ENCODE measurements around the gene GJA3. TPM values are rescaled to one million over a fixed set of nuclear protein-coding genes. Genes with fewer than 3 reads are reported as not detected.
A peak's percentile ranks its signal among the peaks of the same experiment; 100 is the strongest.

GJA3 gene
- total RNA-seq, 1 experiment from 2014 or later = 3.3 TPM

DNA sequence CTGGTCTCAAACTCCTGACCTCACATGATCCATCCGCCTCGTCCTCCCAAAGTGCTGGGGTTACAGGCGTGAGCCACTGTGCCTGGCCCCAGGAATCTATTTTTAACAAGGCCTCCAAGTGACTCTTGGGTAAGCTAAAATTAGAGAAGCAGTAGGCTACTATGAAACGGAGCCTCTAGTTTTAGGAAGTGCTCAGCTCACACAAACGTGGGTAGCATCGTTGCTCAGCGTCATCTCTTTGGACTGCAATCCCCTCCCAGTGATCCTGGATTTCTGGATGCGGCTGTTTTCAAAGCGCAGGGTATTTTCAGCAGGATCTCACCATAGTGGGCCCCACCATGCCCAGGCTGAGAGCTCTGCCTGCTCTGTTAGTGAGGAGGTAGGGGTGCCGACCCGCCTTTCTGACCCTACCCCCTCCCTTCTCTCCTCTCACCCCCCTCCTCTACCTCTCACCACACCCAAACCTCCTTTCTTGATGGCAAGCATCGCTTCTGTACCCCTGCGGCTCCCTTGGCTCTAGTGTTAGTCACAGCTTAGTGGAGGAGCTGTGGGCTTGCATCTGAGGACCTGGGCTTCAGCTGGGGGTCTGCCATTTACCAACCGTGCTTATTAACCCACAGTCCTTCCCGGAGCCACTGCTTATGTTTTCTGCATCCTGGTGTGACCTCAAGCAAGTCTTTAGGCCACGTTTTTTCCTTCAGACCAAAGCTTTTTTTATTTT, 34.2 kb downstream of the GJA3 start:
- Histone ChIP-seq H3K36me3 (no peaks in the 10 kb centered on the region), H3K9me3 (no peaks in the 10 kb centered on the region), H3K27me3 (no peaks in the 10 kb centered on the region), H3K4me3 (no peak overlapping the region)
- DNase-seq = no peak

DNA sequence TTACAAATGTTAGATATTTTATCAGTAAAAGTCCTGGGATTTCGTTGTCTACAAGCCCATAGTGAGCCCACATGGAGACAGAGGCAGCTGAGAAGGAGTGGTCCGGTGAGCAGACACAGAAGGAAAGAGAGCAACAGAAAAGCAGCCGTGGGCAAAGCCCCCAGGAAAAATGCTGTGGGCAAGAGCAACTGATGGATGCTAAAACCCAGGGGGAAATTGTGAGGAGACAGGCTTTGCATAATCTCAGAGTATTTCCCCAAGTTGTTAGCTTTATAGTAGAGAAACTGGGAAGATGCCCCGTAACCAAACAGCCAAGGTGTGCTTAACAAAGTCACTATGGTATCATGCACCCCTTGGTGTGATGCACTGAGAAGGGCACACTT, 35.1 kb downstream of the GJA3 start:
- no peaks in the 10 kb centered on the region for H3K9me3 ChIP-seq
- no peak overlapping the region for H3K4me3 ChIP-seq
- H3K36me3 ChIP-seq = no peaks in the 10 kb centered on the region
- H3K27me3 ChIP-seq = no peaks in the 10 kb centered on the region
- DNase-seq = no peak

DNA sequence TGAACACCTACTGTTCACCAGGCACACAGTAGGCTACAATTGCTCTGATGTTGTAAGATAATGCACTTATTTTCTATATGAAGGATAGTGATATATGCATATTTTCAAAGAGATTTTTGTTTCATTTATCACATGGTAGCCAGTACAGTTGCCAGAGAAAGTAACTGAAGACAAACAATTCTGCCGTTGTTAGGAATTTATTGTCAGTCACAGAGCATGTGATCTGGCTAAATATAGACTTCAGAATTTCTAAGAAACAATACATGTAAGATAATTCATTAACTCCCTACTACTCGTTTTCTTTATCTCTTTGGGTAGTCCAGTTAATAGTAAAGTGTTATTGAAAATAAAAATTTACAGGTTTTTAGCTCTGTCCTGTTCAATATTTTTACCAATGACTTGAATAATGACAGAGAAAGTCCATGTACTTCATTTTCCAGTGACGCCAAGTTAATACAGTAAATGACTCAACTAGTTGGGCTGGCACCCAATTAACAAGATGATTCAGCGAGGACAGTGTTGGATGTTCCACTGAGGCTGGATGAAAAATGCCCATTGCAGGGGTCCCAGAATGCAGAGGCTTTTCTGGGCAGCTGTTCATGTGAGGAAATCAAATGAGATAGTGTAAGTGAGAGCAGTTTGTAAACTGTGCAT, 35.6 kb downstream of the GJA3 start:
- peak; percentile 68 for DNase-seq
- Histone ChIP-seq H3K9me3 (no peaks in the 10 kb centered on the region), H3K36me3 (no peaks in the 10 kb centered on the region), H3K27me3 (no peaks in the 10 kb centered on the region), H3K4me3 (no peak overlapping the region)

DNA sequence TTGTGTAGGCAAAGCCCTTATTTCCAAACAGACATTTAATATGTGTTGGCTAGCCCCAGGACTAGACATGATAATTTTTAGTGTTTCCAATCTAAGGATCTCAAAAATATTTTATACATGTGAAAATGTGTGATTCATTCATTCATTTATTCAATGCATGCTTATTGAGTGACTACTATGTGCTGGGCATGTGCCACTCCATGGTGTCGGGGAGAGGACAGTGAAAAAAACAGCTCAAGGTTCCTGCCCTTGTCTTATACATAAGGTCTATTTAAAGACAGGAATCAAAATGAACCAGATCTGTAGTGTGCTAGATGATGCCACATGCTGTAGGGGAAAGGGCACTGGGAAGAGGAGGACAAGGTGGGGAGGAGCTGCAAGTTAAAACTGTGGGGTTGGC, 36.5 kb downstream of the GJA3 start:
- DNase-seq = peak; percentile 52
- H3K9me3 ChIP-seq = no peaks in the 10 kb centered on the region
- no peaks in the 10 kb centered on the region for H3K36me3 ChIP-seq
- H3K27me3 ChIP-seq = no peaks in the 10 kb centered on the region
- no peak overlapping the region for H3K4me3 ChIP-seq

DNA sequence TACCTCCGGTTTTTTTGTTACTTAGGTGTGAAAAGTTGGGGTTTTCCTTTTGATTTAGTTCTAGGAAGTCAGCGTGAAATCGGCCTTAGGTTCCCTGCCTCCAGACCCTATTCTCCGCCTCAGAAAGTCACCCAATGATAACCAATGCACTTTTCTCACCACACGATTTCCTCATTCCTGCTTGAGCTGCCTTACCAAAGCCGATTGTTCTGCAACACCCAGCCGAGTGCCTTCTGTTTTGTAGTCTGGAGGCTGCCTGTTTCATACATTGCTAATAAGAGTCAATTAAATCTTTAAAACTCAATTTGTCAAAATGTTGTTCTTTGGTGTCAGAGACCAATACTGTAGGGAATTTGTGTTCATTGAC, 39.7 kb downstream of the GJA3 start:
- DNase-seq = no peak
- no peaks in the 10 kb centered on the region for H3K9me3 ChIP-seq
- H3K4me3 ChIP-seq = peak overlapping the region; percentile 60

DNA sequence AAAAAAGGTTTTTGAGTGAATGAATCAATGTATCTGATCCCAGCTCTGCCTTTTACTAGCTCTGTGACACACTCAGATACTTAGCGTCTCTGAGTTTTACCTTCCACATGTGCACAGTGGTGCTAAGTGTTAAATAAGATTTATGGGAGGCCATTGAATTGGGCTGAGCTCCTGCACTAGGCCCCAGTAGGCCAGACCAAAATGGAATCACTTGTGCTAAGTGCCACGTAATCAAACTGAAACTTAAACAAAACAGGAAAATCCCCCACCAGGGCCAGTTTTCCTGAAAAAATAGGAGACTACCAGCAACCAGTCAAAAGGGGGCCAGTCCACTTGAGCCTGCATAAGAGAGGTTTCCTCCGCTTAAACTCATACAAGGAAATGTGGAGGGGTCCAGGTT, 40.9 kb downstream of the GJA3 start:
- H3K27me3 ChIP-seq = no peaks in the 10 kb centered on the region
- no peaks in the 10 kb centered on the region for H3K36me3 ChIP-seq
- peak overlapping the region; percentile 60 for H3K4me3 ChIP-seq
- DNase-seq = no peak
- H3K9me3 ChIP-seq = no peaks in the 10 kb centered on the region

More for the DNA sequence above, 39.7 kb downstream of the GJA3 start:
- Histone ChIP-seq H3K27me3 (no peaks in the 10 kb centered on the region), H3K36me3 (no peaks in the 10 kb centered on the region)

DNA sequence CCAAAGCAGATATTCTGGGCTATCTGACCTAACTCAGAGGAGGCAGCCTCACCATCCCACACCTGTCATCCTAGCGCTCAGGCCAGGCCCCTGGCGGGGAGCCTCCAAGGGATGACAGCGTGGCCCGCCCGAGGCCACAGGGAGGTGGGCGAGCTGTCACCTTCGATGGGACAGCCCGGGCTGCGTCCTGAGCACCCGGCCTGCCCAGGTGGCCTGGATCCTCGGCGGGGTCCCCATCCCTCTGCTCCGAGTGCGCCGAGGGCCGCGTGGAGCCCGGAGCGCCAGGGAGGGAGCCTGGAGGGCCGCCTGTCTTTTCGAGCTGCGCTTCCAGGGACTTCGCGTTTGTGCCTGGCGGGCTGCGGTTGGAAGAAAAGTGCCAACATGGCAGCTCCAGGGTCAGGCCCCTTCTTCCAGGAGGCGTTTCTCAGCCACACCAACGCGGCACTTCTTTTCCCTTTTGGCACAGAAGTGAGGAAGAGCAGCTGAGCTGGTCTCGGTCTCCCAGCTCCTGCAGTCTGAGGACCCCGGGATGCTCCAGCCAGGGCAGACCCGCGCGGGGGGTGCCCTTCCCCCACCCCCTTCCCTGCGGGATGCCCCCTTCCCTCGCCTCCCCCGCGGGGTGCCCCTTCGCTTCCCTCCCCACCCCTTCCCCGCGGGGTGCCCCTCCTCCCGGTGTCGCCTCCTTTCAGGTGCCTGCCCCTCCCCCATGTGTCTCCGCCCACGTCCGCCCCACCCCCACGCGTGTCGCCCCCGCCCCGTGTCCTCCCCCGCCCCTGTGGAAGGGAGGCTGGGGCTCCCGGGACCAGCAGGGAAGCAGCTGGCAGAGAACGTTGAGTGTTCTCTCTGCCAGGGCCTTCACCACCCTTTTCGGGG, 42.3 kb downstream of the GJA3 start:
- no peaks in the 10 kb centered on the region for H3K27me3 ChIP-seq
- H3K36me3 ChIP-seq = no peaks in the 10 kb centered on the region
- peak overlapping the region; percentile 55 for H3K4me3 ChIP-seq
- peak; percentile 52 for DNase-seq
- no peaks in the 10 kb centered on the region for H3K9me3 ChIP-seq

DNA sequence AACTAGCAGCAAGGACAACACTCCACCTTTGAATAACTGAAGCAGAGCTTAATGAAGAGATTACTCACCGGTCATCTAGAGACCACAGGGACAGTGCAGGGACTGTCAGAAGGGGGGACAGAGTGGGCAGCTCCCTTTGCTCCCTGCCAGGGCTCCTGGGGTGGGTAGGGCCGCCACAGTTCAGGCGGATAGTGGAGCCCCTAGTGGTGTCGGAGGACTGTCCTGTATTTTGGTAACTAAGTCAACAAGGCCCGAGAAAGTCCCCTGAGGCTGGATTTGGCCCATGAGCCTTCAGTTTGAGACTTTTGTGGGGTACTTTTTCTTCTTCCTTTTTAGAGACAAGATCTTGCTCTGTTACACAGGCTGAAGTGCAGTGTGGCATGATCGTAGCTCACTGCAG, 44.6 kb downstream of the GJA3 start:
- no peak overlapping the region for H3K4me3 ChIP-seq
- no peak for DNase-seq
- no peaks in the 10 kb centered on the region for H3K9me3 ChIP-seq
- H3K36me3 ChIP-seq = no peaks in the 10 kb centered on the region
- no peaks in the 10 kb centered on the region for H3K27me3 ChIP-seq

DNA sequence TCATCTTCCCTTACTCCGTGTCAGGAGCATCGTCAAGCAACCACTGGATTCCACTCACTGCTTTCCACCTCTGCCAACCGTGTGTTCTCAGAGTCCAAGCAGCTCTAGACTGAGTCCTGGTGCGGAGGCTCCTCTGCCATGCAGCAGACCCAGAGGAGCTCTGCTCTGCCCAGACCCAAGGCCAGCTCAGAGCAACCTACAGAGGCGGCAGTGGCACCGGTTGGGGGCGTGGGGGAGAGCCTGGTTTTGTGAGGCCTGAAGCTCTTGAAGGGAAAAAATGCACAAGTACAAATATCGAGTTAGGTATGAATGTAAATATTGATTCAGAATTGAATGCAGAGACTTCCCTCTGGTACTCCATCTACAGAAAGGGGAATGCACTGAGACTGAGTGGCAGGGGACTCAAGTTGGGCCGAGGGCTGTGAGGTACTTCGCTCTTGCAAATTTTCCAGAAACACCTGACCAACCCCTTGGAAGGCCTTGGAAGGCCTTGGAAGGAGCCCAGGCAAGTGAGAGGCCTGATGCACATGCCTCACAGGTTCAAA, 46.7 kb downstream of the GJA3 start:
- no peak for DNase-seq
- no peaks in the 10 kb centered on the region for H3K27me3 ChIP-seq
- no peaks in the 10 kb centered on the region for H3K36me3 ChIP-seq
- no peak overlapping the region for H3K4me3 ChIP-seq
- no peaks in the 10 kb centered on the region for H3K9me3 ChIP-seq

DNA sequence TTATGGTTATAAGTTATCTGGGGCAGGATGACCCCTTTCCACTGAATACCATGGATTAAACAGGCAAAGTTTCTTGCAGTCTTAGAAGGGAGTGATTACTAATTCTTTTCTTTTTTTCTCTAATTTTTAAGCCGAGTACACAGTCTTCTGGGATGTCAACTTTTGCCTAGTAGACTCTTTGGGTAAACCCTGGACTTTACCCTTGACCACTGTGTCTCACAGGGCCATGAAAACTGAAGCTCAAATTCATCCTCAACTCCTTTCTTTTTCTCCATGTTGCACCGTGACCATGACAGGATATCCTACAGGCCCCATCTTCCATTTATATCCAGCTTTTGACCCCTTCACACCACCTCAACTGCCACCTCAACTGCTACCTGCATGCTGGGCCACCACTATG, 51.8 kb downstream of the GJA3 start:
- Histone ChIP-seq H3K36me3 (no peaks in the 10 kb centered on the region), H3K9me3 (no peaks in the 10 kb centered on the region), H3K27me3 (no peaks in the 10 kb centered on the region), H3K4me3 (no peak overlapping the region)
- DNase-seq = no peak

DNA sequence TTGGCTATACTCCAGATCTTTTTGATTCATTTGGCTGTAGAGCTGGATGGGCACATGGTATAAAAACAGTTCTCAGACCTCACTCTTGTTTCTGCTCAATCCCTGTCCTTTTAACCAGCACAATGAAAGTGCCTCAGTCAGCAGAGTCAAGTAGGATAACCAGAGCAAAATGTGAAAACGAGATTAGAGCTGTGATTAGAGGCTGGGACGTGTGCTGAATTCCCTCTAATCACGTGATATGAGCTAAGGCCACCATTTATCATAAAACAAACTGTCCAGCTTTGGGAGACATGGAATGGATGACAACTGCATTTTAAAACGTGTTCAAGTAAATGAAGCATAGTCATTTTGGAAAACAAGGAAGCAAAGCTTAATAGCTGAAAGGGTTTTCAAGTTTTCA, 54.1 kb downstream of the GJA3 start:
- Histone ChIP-seq H3K4me3 (no peak overlapping the region), H3K9me3 (no peaks in the 10 kb centered on the region), H3K36me3 (no peaks in the 10 kb centered on the region), H3K27me3 (no peaks in the 10 kb centered on the region)
- DNase-seq = no peak

DNA sequence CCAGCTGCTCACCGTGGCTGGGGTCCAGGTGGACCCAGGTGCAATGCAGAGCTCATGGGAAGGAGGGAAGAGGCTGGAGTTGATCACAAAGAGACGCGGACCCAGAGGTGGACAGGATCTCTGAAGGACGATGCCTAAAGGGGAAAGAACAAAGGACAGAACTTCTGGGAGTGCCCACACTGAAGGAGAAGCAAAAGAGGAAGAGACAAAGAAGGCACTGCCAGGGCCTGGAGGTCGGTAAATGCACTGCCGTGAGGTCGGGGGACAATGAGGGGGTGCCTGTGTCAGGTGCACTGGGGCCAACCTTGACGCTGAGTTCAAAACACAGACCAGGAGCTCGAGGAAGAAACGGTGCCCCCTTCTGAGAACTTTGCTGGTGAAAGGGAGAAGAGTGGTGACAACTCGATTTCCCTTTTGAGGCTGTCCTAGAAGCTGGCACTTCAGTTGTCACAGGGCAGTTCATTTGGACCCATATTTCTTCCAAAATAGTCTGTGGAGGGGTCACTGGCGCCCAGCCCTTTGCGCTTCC, 55.6 kb downstream of the GJA3 start:
- DNase-seq = no peak
- Histone ChIP-seq H3K9me3 (no peaks in the 10 kb centered on the region), H3K27me3 (no peaks in the 10 kb centered on the region), H3K4me3 (no peak overlapping the region), H3K36me3 (no peaks in the 10 kb centered on the region)

DNA sequence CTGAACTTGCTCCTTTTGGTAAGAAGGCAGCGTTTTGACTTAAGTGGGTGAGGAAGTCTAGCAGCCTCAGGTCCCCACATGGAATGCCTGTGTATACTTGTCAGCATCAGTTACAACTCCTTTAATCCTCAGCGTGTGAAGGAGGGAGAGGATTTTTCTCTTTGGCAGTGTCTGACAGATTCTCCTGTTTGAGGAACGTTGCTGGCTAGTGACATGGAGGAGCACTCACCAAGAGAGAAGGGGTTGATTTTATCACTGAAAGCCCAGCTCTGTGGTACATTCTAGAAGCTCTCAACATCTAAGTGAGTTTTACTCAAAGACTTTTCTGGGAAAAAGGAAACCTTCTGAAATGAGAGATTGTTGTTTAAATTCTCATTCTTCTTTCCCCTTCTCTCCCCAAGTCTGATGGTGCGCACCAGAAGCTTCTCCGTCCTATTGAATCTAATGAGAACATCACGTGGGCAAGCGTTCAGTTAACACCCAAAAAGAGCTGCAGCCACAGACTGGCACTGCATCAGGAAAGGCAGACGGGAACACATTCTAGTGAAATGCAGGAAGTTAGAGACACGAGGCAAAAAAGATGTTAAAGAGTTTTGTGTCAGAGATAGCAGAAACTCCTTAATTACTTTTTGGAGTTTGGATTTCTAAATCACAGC, 58.2 kb downstream of the GJA3 start:
- H3K27me3 ChIP-seq = no peaks in the 10 kb centered on the region
- H3K4me3 ChIP-seq = no peak overlapping the region
- H3K36me3 ChIP-seq = no peaks in the 10 kb centered on the region
- DNase-seq = no peak
- H3K9me3 ChIP-seq = no peaks in the 10 kb centered on the region

DNA sequence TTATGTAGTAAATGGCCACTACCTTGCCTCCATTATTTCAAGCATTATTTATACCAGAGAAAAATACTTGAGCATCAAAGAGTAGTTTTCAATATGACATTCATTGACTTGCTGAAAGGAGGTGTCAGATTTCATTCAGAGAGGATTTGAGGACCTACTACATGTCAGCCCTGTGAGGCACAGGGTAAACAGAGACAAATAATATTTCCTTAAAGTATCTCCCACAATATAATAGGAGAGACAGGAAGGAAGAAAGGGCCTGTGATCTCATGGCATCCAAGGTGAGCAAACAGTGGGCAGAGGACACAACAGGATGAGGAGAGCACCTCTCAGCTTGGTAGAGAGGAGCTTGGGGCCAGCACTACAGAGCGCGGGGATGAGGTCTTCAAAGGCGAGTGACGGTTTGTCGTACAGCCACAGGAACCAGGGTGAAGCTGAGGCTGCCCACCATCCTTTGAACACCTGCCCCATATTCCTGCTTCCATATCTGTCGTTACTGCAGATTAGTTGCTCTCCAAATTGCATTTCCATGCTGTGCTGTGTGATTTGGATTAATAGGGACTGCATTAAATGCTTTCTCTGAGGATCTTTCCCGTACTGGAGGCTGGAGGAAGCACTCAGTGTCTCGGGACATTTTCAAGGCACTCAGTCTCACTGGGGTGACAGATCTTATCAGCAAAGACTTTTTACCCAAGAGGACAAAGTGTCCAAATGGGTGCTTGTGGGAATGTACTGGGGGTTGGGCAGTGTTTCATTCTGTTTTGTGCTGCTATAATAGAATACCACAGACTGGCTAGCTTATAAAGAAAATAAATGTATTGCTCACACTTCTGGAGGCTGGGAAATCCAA, 59.2 kb downstream of the GJA3 start:
- no peaks in the 10 kb centered on the region for H3K36me3 ChIP-seq
- no peaks in the 10 kb centered on the region for H3K9me3 ChIP-seq
- no peak for DNase-seq
- H3K4me3 ChIP-seq = no peak overlapping the region
- H3K27me3 ChIP-seq = no peaks in the 10 kb centered on the region

DNA sequence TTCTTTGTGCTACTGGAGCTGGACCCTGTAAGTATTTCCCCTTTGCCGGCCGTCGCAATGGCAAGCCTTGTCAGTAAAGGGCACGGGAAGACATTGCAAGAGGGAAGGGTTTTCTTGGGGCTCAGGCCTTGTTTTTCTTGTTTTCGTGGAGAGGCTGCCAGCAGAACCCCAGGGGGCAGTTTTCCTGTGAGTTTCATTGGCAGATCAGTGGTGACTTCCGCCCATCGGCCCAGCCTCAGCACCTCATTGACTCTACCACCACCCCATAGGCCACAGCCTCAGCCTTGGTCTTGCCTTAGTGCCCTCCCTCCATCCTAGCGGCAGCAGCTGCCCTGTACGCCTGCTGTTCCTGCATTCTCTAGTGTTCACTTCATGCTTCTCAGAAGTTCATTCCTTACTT, 61.5 kb downstream of the GJA3 start:
- no peaks in the 10 kb centered on the region for H3K27me3 ChIP-seq

DNA sequence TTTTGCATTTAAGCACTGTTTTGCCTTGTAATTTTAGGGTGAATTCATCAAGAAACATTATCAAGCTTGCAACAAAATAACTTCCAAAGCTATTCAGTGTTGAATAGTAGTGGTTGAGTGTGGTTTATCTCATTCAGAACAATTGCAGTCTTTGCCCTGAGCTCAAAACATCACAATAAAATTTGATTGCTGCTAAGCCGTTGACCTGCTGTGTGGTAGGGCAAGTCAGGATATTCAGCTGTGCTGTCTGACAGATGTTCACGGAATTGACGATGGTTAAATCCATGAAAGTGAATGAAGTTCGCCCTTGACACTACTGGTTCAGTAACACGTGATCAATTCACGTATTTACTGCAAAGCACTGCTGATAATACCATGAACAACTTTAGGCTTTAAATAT, 66.9 kb downstream of the GJA3 start:
- no peaks in the 10 kb centered on the region for H3K27me3 ChIP-seq
- no peak for DNase-seq
- H3K9me3 ChIP-seq = no peaks in the 10 kb centered on the region
- no peak overlapping the region for H3K4me3 ChIP-seq
- H3K36me3 ChIP-seq = no peaks in the 10 kb centered on the region

More for the DNA sequence above, 61.5 kb downstream of the GJA3 start:
- Histone ChIP-seq H3K36me3 (no peaks in the 10 kb centered on the region), H3K9me3 (no peaks in the 10 kb centered on the region), H3K4me3 (no peak overlapping the region)
- DNase-seq = no peak

Data from MG63 (cell line).